HEK293T (cell line): ENCODE results near the gene IFT27.

Experiments used
- CTCF ChIA-PET: fragments of 350-600 bp; formaldehyde crosslinking; extraction: SDS; loops from one replicate; lab custom pipeline; 2021; ENCODE audit warnings: antibody characterized with exemption, inconsistent platforms; lab: Yijun Ruan, JAX
- POLR2A ChIA-PET: fragments of 350-600 bp; formaldehyde crosslinking; extraction: SDS; loops from one replicate; lab custom pipeline; 2020; ENCODE audit warnings: antibody characterized with exemption, inconsistent platforms; lab: Yijun Ruan, JAX
- DNase-seq: peaks from one replicate; pipeline ENCODE4 v3.0.0; 2012; ENCODE audit warnings: mixed read lengths; ENCODE audit errors: extremely low spot score
- ARNT ChIP-seq: fragments of 450-650 bp; IDR thresholded peaks from 2 replicates; pipeline ENCODE4 v1.6.1; 2017; ENCODE audit warnings: mild to moderate bottlenecking
- BHLHE40 ChIP-seq: fragments of 450-650 bp; IDR thresholded peaks from 2 replicates; pipeline ENCODE4 v1.6.1; 2016; ENCODE audit warnings: mild to moderate bottlenecking, moderate library complexity, borderline replicate concordance
- CTBP1 ChIP-seq: fragments of 450-650 bp; IDR thresholded peaks from 2 replicates; pipeline ENCODE4 v1.6.1; 2016; ENCODE audit warnings: borderline replicate concordance
- ELF4 ChIP-seq: fragments of 450-650 bp; IDR thresholded peaks from 2 replicates; pipeline ENCODE4 v1.6.1; 2017; ENCODE audit warnings: antibody characterized with exemption
- FOXA1 ChIP-seq: fragments of 450-650 bp; IDR thresholded peaks from 2 replicates; pipeline ENCODE4 v1.6.1; 2016; ENCODE audit warnings: mild to moderate bottlenecking
- FOXK2 ChIP-seq: fragments of 450-650 bp; IDR thresholded peaks from 2 replicates; pipeline ENCODE4 v1.6.1; 2016; ENCODE audit warnings: mild to moderate bottlenecking
- FOXM1 ChIP-seq: fragments of 450-650 bp; IDR thresholded peaks from 2 replicates; pipeline ENCODE4 v1.6.1; 2017; ENCODE audit warnings: mild to moderate bottlenecking, borderline replicate concordance
- HDGF ChIP-seq: fragments of 450-650 bp; IDR thresholded peaks from 2 replicates; pipeline ENCODE4 v1.6.1; 2017; ENCODE audit warnings: antibody characterized with exemption, borderline replicate concordance
- L3MBTL2 ChIP-seq: fragments of 450-650 bp; conservative IDR thresholded peaks from 2 replicates; pipeline ENCODE4 v1.6.1; 2016; ENCODE audit warnings: mild to moderate bottlenecking
- LEF1 ChIP-seq: fragments of 450-650 bp; IDR thresholded peaks from 2 replicates; pipeline ENCODE4 v1.6.1; 2017; ENCODE audit warnings: mild to moderate bottlenecking, borderline replicate concordance
- NFRKB ChIP-seq: fragments of 450-650 bp; IDR thresholded peaks from 2 replicates; pipeline ENCODE4 v1.6.1; 2016; ENCODE audit warnings: mild to moderate bottlenecking, moderate library complexity
- SP1 ChIP-seq: fragments of 450-650 bp; IDR thresholded peaks from 2 replicates; pipeline ENCODE4 v1.6.1; 2017
- SUZ12 ChIP-seq: fragments of 450-650 bp; IDR thresholded peaks from 2 replicates; pipeline ENCODE4 v1.6.1; 2016; ENCODE audit warnings: mild to moderate bottlenecking
- TARDBP ChIP-seq: fragments of 450-650 bp; IDR thresholded peaks from 2 replicates; pipeline ENCODE4 v1.6.1; 2016
- ZNF384 ChIP-seq: fragments of 450-650 bp; IDR thresholded peaks from 2 replicates; pipeline ENCODE4 v1.6.1; 2016
- TF ChIP-seq, protein P1 (sequence below): fragments of 450-650 bp; IDR thresholded peaks from 2 replicates; pipeline ENCODE4 v1.6.1; 2016

Gene IFT27

GRCh38 chr22:36817525-36817848 is 41.6 kb upstream of the IFT27 start:
- CTCF ChIA-PET, result no interaction called here
- TF ChIP-seq FOXM1, result no peak
- no peak for TF ChIP-seq SUZ12
- POLR2A ChIA-PET, result no interaction called here
- no peak for DNase-seq

DNA sequence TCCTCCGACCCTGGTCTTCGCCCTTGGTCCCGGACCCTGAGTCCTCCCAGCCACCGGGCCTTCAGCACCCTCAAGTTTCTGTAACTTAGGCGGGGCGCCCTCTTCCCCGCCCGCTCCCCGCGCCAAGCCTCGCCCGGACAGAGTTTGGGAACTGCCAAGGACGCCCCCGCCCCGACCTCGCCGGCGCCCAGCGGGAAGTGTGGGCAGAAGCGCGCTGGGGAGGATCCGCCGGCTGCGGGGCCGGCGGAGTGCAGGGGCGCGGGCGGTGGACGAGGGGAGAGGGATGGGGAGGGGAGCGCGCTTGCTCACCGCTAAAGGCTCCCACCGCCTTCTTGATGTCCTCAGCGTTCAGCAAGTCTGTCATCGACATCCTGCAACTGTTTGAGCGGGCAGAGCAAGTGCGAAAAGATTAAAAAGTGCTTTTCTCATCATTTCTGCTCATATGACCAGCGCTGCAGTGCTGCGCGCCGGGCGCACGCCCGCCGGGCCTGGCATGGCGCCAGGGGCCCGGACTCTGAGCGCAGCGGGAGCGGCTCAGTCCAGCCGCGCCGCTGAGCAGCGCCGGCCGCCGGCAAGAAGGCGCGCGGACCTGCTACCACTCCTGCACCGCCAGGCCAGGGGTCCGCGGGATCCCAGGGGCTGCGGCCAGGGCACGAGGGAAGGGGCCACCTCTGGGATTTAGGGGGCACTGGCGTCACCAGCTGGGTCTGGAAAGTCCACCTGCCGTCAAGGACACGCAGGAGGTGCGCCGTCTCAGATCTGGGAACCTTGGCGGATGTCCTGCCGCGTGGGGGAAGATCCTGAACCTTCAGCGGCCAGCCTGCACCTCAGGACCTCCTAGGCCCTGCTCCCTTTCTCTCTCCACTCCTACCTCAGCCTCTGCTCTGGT is 41.0 kb upstream of the IFT27 start, which contains the start of gene PVALB:
Gene PVALB, minus strand, starts transcription at position 400 of the 889 bp plus-strand sequence. Its CDS starts 30 bp downstream, at position 370.
- ChIA-PET CTCF (no interaction called here), POLR2A (interaction anchor here (0.6 kb wide), 1 partner anchor 41 kb away, joined by 3 read pairs; the partner anchor contains the start of gene IFT27)
- peak; percentile 84 for DNase-seq
- TF ChIP-seq ZNF384 (no peak), TARDBP (no peak), CTBP1 (no peak), FOXK2 (no peak), BHLHE40 (no peak), L3MBTL2 (no peak), ARNT (no peak), FOXM1 (no peak), NFRKB (no peak), LEF1 (no peak), SUZ12 (no peak)

GRCh38 chr22:36816339-36816635 is 40.4 kb upstream of the IFT27 start:
- TF ChIP-seq LEF1 (no peak), FOXK2 (no peak), SP1 (no peak), ARNT (no peak), BHLHE40 (no peak), NFRKB (no peak), SUZ12 (no peak), HDGF (no peak), FOXA1 (no peak), L3MBTL2 (no peak), FOXM1 (no peak), ELF4 (no peak), CTBP1 (no peak), TARDBP (no peak), ZNF384 (no peak)
- TF ChIP-seq, protein P1, sequence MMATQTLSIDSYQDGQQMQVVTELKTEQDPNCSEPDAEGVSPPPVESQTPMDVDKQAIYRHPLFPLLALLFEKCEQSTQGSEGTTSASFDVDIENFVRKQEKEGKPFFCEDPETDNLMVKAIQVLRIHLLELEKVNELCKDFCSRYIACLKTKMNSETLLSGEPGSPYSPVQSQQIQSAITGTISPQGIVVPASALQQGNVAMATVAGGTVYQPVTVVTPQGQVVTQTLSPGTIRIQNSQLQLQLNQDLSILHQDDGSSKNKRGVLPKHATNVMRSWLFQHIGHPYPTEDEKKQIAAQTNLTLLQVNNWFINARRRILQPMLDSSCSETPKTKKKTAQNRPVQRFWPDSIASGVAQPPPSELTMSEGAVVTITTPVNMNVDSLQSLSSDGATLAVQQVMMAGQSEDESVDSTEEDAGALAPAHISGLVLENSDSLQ, result no peak
- CTCF ChIA-PET, result no interaction called here

GRCh38 chr22:36815558-36816338 is 39.8 kb upstream of the IFT27 start:
- DNase-seq, result no peak
- ChIA-PET POLR2A (interaction anchor here (0.6 kb wide), 1 partner anchor 40 kb away, joined by 3 read pairs; the partner anchor contains the start of gene IFT27), CTCF (no interaction called here)
- no peak for TF ChIP-seq NFRKB
- no peak for TF ChIP-seq FOXA1
- no peak for TF ChIP-seq SUZ12
- no peak for TF ChIP-seq HDGF
- no peak for TF ChIP-seq SP1
- TF ChIP-seq ZNF384, result no peak
- no peak for TF ChIP-seq ARNT
- TF ChIP-seq ELF4, result no peak
- no peak for TF ChIP-seq FOXK2
- TF ChIP-seq LEF1, result no peak
- TF ChIP-seq FOXM1, result no peak
- TF ChIP-seq CTBP1, result no peak
- no peak for TF ChIP-seq L3MBTL2
- TF ChIP-seq, protein P1, result no peak
- TF ChIP-seq TARDBP, result no peak
- no peak for TF ChIP-seq BHLHE40

More at GRCh38 chr22:36816339-36816635, 40.4 kb upstream of the IFT27 start:
- POLR2A ChIA-PET, result interaction anchor here (0.6 kb wide), 1 partner anchor 40 kb away, joined by 3 read pairs; the partner anchor contains the start of gene IFT27
- DNase-seq, result no peak

GRCh38 chr22:36814801-36815200 is 38.9 kb upstream of the IFT27 start:
- DNase-seq, result no peak
- TF ChIP-seq TARDBP, result no peak
- TF ChIP-seq ELF4, result no peak
- TF ChIP-seq CTBP1, result no peak
- TF ChIP-seq NFRKB, result no peak
- TF ChIP-seq HDGF, result no peak
- TF ChIP-seq ZNF384, result no peak
- no peak for TF ChIP-seq BHLHE40
- TF ChIP-seq FOXM1, result no peak
- TF ChIP-seq FOXK2, result no peak
- no peak for TF ChIP-seq SP1
- TF ChIP-seq FOXA1, result no peak
- TF ChIP-seq L3MBTL2, result no peak
- TF ChIP-seq SUZ12, result no peak
- TF ChIP-seq, protein P1, result no peak
- TF ChIP-seq LEF1, result no peak
- POLR2A ChIA-PET, result no interaction called here
- CTCF ChIA-PET, result no interaction called here
